Activated naive CD8-positive, alpha-beta T cell (primary cell): ENCODE measurements around the gene CHST3.
"Not testable (repeated sequence)": the region's sequence is repeated elsewhere in the genome, so short reads cannot be mapped to it uniquely, and the experiment has no call there.

Experiments used
- H3K27ac Mint-ChIP-seq: one replicate; pipeline ENCODE4 v1.8.0; 2021; ENCODE audit warnings: mixed read lengths
- H3K27me3 Mint-ChIP-seq: one replicate; pipeline ENCODE4 v1.8.0; 2021; ENCODE audit warnings: mixed read lengths
- H3K36me3 Mint-ChIP-seq: one replicate; pipeline ENCODE4 v1.8.0; 2021; ENCODE audit warnings: mixed read lengths
- H3K4me1 Mint-ChIP-seq: one replicate; pipeline ENCODE4 v1.8.0; 2021; ENCODE audit warnings: low read depth, mixed read lengths
- H3K4me3 Mint-ChIP-seq: one replicate; pipeline ENCODE4 v1.8.0; 2021; ENCODE audit warnings: mild to moderate bottlenecking, mixed read lengths
- H3K9me3 Mint-ChIP-seq: one replicate; pipeline ENCODE4 v1.8.0; 2021; ENCODE audit warnings: low read depth, mixed read lengths

CHST3 gene

GRCh38 chr10:71985542-71986250 lies 21.5 kb downstream of the CHST3 start:
- Mint-ChIP-seq H3K27me3 (no peaks in the 10 kb centered on the region), H3K4me3 (no peak overlapping the region), H3K27ac (no peak overlapping the region), H3K4me1 (peaks cover 6% of the 10 kb centered on the region), H3K9me3 (no peaks in the 10 kb centered on the region), H3K36me3 (no peaks in the 10 kb centered on the region)

GRCh38 chr10:71988895-71989294 lies 24.7 kb downstream of the CHST3 start:
- H3K4me1 Mint-ChIP-seq, H3K36me3 Mint-ChIP-seq, H3K4me3 Mint-ChIP-seq, H3K9me3 Mint-ChIP-seq, H3K27me3 Mint-ChIP-seq, H3K27ac Mint-ChIP-seq: not testable (repeated sequence)

GRCh38 chr10:71989661-71990454 lies 25.7 kb downstream of the CHST3 start:
- Mint-ChIP-seq H3K9me3 (no peaks in the 10 kb centered on the region), H3K4me1 (peaks cover 5% of the 10 kb centered on the region), H3K27me3 (no peaks in the 10 kb centered on the region), H3K36me3 (no peaks in the 10 kb centered on the region), H3K27ac (no peak overlapping the region), H3K4me3 (no peak overlapping the region)

- no peak overlapping the region for H3K27ac Mint-ChIP-seq
These were observed 26.6 kb downstream of the CHST3 start for GRCh38 chr10:71990706-71991269.

GRCh38 chr10:71995449-71995848 lies 31.3 kb downstream of the CHST3 start:
- no peak overlapping the region for H3K27ac Mint-ChIP-seq
- H3K27me3 Mint-ChIP-seq = peaks cover 2% of the 10 kb centered on the region
- no peaks in the 10 kb centered on the region for H3K36me3 Mint-ChIP-seq
- H3K9me3 Mint-ChIP-seq = no peaks in the 10 kb centered on the region
- no peak overlapping the region for H3K4me3 Mint-ChIP-seq
- H3K4me1 Mint-ChIP-seq = no peaks in the 10 kb centered on the region

More at GRCh38 chr10:71990706-71991269, 26.6 kb downstream of the CHST3 start:
- no peaks in the 10 kb centered on the region for H3K4me1 Mint-ChIP-seq
- H3K27me3 Mint-ChIP-seq = no peaks in the 10 kb centered on the region
- H3K4me3 Mint-ChIP-seq = no peak overlapping the region
- H3K9me3 Mint-ChIP-seq = no peaks in the 10 kb centered on the region
- H3K36me3 Mint-ChIP-seq = no peaks in the 10 kb centered on the region

- H3K27ac Mint-ChIP-seq = no peak overlapping the region
These were observed 31.8 kb downstream of the CHST3 start for GRCh38 chr10:71995887-71996575.

GRCh38 chr10:71996592-71997371 lies 32.6 kb downstream of the CHST3 start:
- H3K4me1 Mint-ChIP-seq = no peaks in the 10 kb centered on the region
- H3K9me3 Mint-ChIP-seq = no peaks in the 10 kb centered on the region
- no peaks in the 10 kb centered on the region for H3K36me3 Mint-ChIP-seq
- H3K27me3 Mint-ChIP-seq = peaks cover 2% of the 10 kb centered on the region
- no peak overlapping the region for H3K27ac Mint-ChIP-seq
- no peak overlapping the region for H3K4me3 Mint-ChIP-seq

More at GRCh38 chr10:71995887-71996575, 31.8 kb downstream of the CHST3 start:
- no peaks in the 10 kb centered on the region for H3K4me1 Mint-ChIP-seq
- no peaks in the 10 kb centered on the region for H3K9me3 Mint-ChIP-seq
- no peaks in the 10 kb centered on the region for H3K36me3 Mint-ChIP-seq
- H3K27me3 Mint-ChIP-seq = peaks cover 2% of the 10 kb centered on the region
- no peak overlapping the region for H3K4me3 Mint-ChIP-seq

GRCh38 chr10:71998119-71998839 lies 34.1 kb downstream of the CHST3 start:
- no peak overlapping the region for H3K27ac Mint-ChIP-seq
- H3K36me3 Mint-ChIP-seq = no peaks in the 10 kb centered on the region
- H3K4me1 Mint-ChIP-seq = no peaks in the 10 kb centered on the region
- H3K27me3 Mint-ChIP-seq = peaks cover 2% of the 10 kb centered on the region
- no peaks in the 10 kb centered on the region for H3K9me3 Mint-ChIP-seq
- H3K4me3 Mint-ChIP-seq = no peak overlapping the region

GRCh38 chr10:71998840-71999194 lies 34.6 kb downstream of the CHST3 start:
- no peak overlapping the region for H3K4me3 Mint-ChIP-seq
- H3K36me3 Mint-ChIP-seq = no peaks in the 10 kb centered on the region
- H3K27me3 Mint-ChIP-seq = peaks cover 2% of the 10 kb centered on the region
- H3K4me1 Mint-ChIP-seq = no peaks in the 10 kb centered on the region
- H3K27ac Mint-ChIP-seq = no peak overlapping the region
- no peaks in the 10 kb centered on the region for H3K9me3 Mint-ChIP-seq

GRCh38 chr10:71999360-72000072 lies 35.3 kb downstream of the CHST3 start:
- H3K27me3 Mint-ChIP-seq = peaks cover 2% of the 10 kb centered on the region
- H3K36me3 Mint-ChIP-seq = no peaks in the 10 kb centered on the region
- H3K27ac Mint-ChIP-seq = no peak overlapping the region

GRCh38 chr10:72000073-72001032 lies 36.2 kb downstream of the CHST3 start:
- no peaks in the 10 kb centered on the region for H3K36me3 Mint-ChIP-seq
- H3K27me3 Mint-ChIP-seq = peaks cover 2% of the 10 kb centered on the region
- H3K27ac Mint-ChIP-seq = no peak overlapping the region
- no peaks in the 10 kb centered on the region for H3K9me3 Mint-ChIP-seq
- H3K4me1 Mint-ChIP-seq = no peaks in the 10 kb centered on the region
- no peak overlapping the region for H3K4me3 Mint-ChIP-seq

More at GRCh38 chr10:71999360-72000072, 35.3 kb downstream of the CHST3 start:
- Mint-ChIP-seq H3K9me3 (no peaks in the 10 kb centered on the region), H3K4me1 (no peaks in the 10 kb centered on the region), H3K4me3 (no peak overlapping the region)

- H3K27ac Mint-ChIP-seq = no peak overlapping the region
- no peaks in the 10 kb centered on the region for H3K4me1 Mint-ChIP-seq
- no peaks in the 10 kb centered on the region for H3K9me3 Mint-ChIP-seq
- H3K36me3 Mint-ChIP-seq = no peaks in the 10 kb centered on the region
- H3K4me3 Mint-ChIP-seq = no peak overlapping the region
- H3K27me3 Mint-ChIP-seq = peaks cover 2% of the 10 kb centered on the region
These were observed 36.8 kb downstream of the CHST3 start for GRCh38 chr10:72001033-72001395.
